ENCODE results near the gene LPP.

- TF ChIP-seq NR2C1 (IDR thresholded peaks at IDR 0.05) (no peak), NR2C2 (IDR thresholded peaks at IDR 0.05; ENCODE audit: borderline replicate concordance, control insufficient read depth, insufficient read length, low read depth) (no peak), MYC (IDR thresholded peaks at IDR 0.05; ENCODE audit: insufficient read depth, insufficient read length, insufficient replicate concordance, low read length, severe bottlenecking) (no peak), CHD4 (IDR thresholded peaks at IDR 0.05) (no peak), CTCF (IDR thresholded peaks at IDR 0.05 in 2 of 3, conservative IDR thresholded peaks at IDR 0.05 in 1 of 3; ENCODE audit: control insufficient read depth in 2 of 3, extremely low read depth in 1 of 3, insufficient read depth in 1 of 3, low read depth in 3 of 3, low read length in 3 of 3) (no peak), RFX5 (IDR thresholded peaks at IDR 0.05; ENCODE audit: low read depth, low read length) (no peak)
Observed at GRCh38 chr3:188605231-188605630, 451.3 kb downstream of the LPP start.

Measured in GM12878 (cell line).